Upper lobe of left lung (tissue), 4 donors: ENCODE data around the gene RBM45.

Experiments used
- CTCF ChIP-seq, 6 experiments: fragments of 450-650 bp in 4 of 6; fragments of 200-600 bp in 2 of 6; sonication (generic) in 2 of 6; IDR thresholded peaks; one replicate each; pipeline ENCODE4 v1.5.1; 2016 to 2019; ENCODE audit warnings: antibody characterized with exemption in 6 of 6
- EP300 ChIP-seq, 4 donors: sonication (generic); formaldehyde crosslinking; IDR thresholded peaks; one replicate each; pipeline ENCODE4 v1.5.1; 2017; ENCODE audit warnings: antibody characterized with exemption in 4 of 4, control low read depth in 2 of 4
- POLR2AphosphoS5 ChIP-seq, 2 donors: sonication (generic); formaldehyde crosslinking; IDR thresholded peaks; one replicate each; pipeline ENCODE4 v1.5.1; 2017; ENCODE audit warnings: antibody characterized with exemption in 2 of 2

GRCh38 chr2:178070824-178071223 is 41.4 kb upstream of the RBM45 start:
- TF ChIP-seq CTCF (IDR thresholded peaks at IDR 0.05) (no peak), POLR2AphosphoS5 (IDR thresholded peaks at IDR 0.05) (no peak), EP300 (IDR thresholded peaks at IDR 0.05) (no peak)
